H1 (cell line): ENCODE results near the gene LRP1.

Experiments
- GABPA ChIP-seq: IDR thresholded peaks from 2 replicates; pipeline ENCODE4 v1.6.1; 2011; ENCODE audit warnings: mild to moderate bottlenecking, low read length, moderate library complexity, borderline replicate concordance; ENCODE audit not compliant: insufficient read depth
- TF ChIP-seq, protein P1 (sequence below), 3 experiments: IDR thresholded peaks; 1 replicate in 2 of 3; 2 replicates in 1 of 3; pipeline versions ENCODE4 v1.5.1 to v1.6.1; 2011; ENCODE audit warnings: low read length in 3 of 3, mild to moderate bottlenecking in 3 of 3, inconsistent platforms in 2 of 3, low read depth in 1 of 3, moderate library complexity in 1 of 3; ENCODE audit not compliant: insufficient read depth in 1 of 3; ENCODE audit errors: control extremely low read depth in 1 of 3

DNA sequence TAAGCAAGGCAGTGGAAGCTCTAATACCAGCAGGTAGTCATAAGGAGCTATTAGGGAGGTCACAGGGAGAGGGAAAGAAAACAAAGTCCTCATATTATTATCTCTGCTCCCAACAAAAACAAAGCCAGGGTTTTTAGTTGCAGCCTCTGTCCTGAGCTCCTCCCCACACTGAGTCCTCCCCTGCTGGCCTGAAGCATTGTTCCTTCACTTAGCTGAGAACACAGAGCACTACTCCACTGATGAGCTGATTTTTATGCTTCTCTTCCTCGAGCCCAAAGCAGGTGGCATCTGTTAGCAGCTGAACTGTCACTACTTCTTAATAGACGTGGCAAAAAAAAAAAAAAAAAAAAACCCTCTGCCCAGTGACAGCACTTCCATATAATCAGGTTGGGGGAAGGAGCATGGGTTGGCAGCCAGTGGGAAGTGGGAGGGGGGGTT is 133.2 kb downstream of the LRP1 start:
- TF ChIP-seq, protein P1, sequence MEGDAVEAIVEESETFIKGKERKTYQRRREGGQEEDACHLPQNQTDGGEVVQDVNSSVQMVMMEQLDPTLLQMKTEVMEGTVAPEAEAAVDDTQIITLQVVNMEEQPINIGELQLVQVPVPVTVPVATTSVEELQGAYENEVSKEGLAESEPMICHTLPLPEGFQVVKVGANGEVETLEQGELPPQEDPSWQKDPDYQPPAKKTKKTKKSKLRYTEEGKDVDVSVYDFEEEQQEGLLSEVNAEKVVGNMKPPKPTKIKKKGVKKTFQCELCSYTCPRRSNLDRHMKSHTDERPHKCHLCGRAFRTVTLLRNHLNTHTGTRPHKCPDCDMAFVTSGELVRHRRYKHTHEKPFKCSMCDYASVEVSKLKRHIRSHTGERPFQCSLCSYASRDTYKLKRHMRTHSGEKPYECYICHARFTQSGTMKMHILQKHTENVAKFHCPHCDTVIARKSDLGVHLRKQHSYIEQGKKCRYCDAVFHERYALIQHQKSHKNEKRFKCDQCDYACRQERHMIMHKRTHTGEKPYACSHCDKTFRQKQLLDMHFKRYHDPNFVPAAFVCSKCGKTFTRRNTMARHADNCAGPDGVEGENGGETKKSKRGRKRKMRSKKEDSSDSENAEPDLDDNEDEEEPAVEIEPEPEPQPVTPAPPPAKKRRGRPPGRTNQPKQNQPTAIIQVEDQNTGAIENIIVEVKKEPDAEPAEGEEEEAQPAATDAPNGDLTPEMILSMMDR (IDR thresholded peaks at IDR 0.05; ENCODE audit: control extremely low read depth in 1 of 3, insufficient read depth in 1 of 3, low read depth in 1 of 3, low read length in 3 of 3): no peak
- TF ChIP-seq GABPA: no peak
